MCF 10A (cell line): ENCODE data around the gene PDZD7. TPM values are rescaled to one million over a fixed set of nuclear protein-coding genes. Genes with fewer than 3 reads are reported as not detected.

ENCODE experiments used
- BruUV-seq: library from RNA; stranded (reverse); fragments of 400-500 nt; replicated peaks from 2 replicates; lab custom pipeline; 2021; lab: Mats Ljungman, UMichigan
- CTCF ChIA-PET: fragments of 300-600 bp; sonication (Branson Sonifier 250); formaldehyde crosslinking; extraction: SDS; loops from one replicate; lab custom pipeline; 2021; ENCODE audit warnings: antibody characterized with exemption, inconsistent platforms; lab: Yijun Ruan, JAX
- POLR2A ChIA-PET: fragments of 300-600, 350-650 bp; sonication (Branson Sonifier 250); formaldehyde crosslinking; extraction: SDS; loops from one replicate; lab custom pipeline; 2020; ENCODE audit warnings: antibody characterized with exemption, inconsistent platforms; lab: Yijun Ruan, JAX
- DNase-seq: peaks from one replicate; pipeline ENCODE4 v3.0.0-alpha.2; 2018; ENCODE audit not compliant: unreplicated experiment
- H3K27ac Mint-ChIP-seq: one replicate; pipeline ENCODE4 v1.8.0; 2022; ENCODE audit warnings: mild to moderate bottlenecking, low read depth, mixed read lengths; ENCODE audit not compliant: unreplicated experiment
- H3K27me3 Mint-ChIP-seq: one replicate; pipeline ENCODE4 v1.8.0; 2022; ENCODE audit warnings: mixed read lengths; ENCODE audit not compliant: insufficient read depth, unreplicated experiment
- H3K36me3 Mint-ChIP-seq: one replicate; pipeline ENCODE4 v1.8.0; 2022; ENCODE audit warnings: mild to moderate bottlenecking, moderate library complexity, mixed read lengths; ENCODE audit not compliant: insufficient read depth, unreplicated experiment
- H3K4me1 Mint-ChIP-seq: one replicate; pipeline ENCODE4 v1.8.0; 2022; ENCODE audit warnings: mixed read lengths; ENCODE audit not compliant: insufficient read depth, unreplicated experiment
- H3K4me3 Mint-ChIP-seq: one replicate; pipeline ENCODE4 v1.8.0; 2022; ENCODE audit warnings: mild to moderate bottlenecking, moderate library complexity, mixed read lengths; ENCODE audit not compliant: unreplicated experiment
- H3K9me3 Mint-ChIP-seq: one replicate; pipeline ENCODE4 v1.8.0; 2022; ENCODE audit warnings: mixed read lengths; ENCODE audit not compliant: unreplicated experiment
- CTCF ChIP-seq: fragments of 200-600 bp; IDR thresholded peaks from one replicate; pipeline ENCODE4 v1.8.0; 2022; ENCODE audit warnings: antibody characterized with exemption, mild to moderate bottlenecking; ENCODE audit not compliant: unreplicated experiment
- intact Hi-C: fragments of 100-400 bp; cut with micrococcal nuclease; formaldehyde crosslinking; loops from 2 replicates; pipeline ENCODE4 v1.14.1; 2022
- total RNA-seq: library from RNA; stranded (reverse); gene quantifications from 2 replicates; pipeline ENCODE4 v1.2.3, GENCODE V29; 2022

Gene PDZD7
- total RNA-seq, 1 experiment from 2014 or later = 0.58 TPM

- intact Hi-C loops = loop anchor here (1.0 kb wide), 2 partner anchors 8 to 82 kb away; no protein-coding TSS in a partner anchor
- peaks cover 5% of the 10 kb centered on the region for H3K36me3 Mint-ChIP-seq
- H3K27me3 Mint-ChIP-seq = no peaks in the 10 kb centered on the region
- TSS peak; percentile 66 for BruUV-seq
- no peaks in the 10 kb centered on the region for H3K9me3 Mint-ChIP-seq
- ChIA-PET POLR2A (interaction anchor here (0.6 to 3.0 kb wide), 9 partner anchors 8 to 1438 kb away, joined by 3 to 36 read pairs (median 4); partner anchors contain the start of genes PDZD7 and SFXN3), CTCF (interaction anchor here (0.5 to 13.2 kb wide), 16 partner anchors 7 to 1145 kb away, joined by 3 to 234 read pairs (median 6); no protein-coding TSS in a partner anchor)
- peak; percentile 98 for DNase-seq
- peak; percentile 84 for TF ChIP-seq CTCF
- peak overlapping the region; percentile 95 for H3K4me3 Mint-ChIP-seq
- peak overlapping the region; percentile 97 for H3K27ac Mint-ChIP-seq
- peaks cover 20% of the 10 kb centered on the region for H3K4me1 Mint-ChIP-seq
These were observed 29.4 kb upstream of the PDZD7 start for GRCh38 chr10:101060036-101060950.

GRCh38 chr10:101056365-101057151, 25.6 kb upstream of the PDZD7 start:
- ChIA-PET POLR2A (interaction anchor here (0.5 to 5.9 kb wide), 7 partner anchors 11 to 1930 kb away, joined by 3 to 71 read pairs (median 3); no protein-coding TSS in a partner anchor), CTCF (interaction anchor here (1.0 to 13.2 kb wide), 5 partner anchors 11 to 39 kb away, joined by 3 to 234 read pairs (median 5); no protein-coding TSS in a partner anchor)
- intact Hi-C loops = no loop called here
- peaks cover 17% of the 10 kb centered on the region for H3K4me1 Mint-ChIP-seq
- BruUV-seq = no TSS peak
- no peak overlapping the region for H3K4me3 Mint-ChIP-seq
- DNase-seq = no peak
- no peak for TF ChIP-seq CTCF
- H3K36me3 Mint-ChIP-seq = no peaks in the 10 kb centered on the region
- no peaks in the 10 kb centered on the region for H3K27me3 Mint-ChIP-seq
- H3K27ac Mint-ChIP-seq = peak overlapping the region; percentile 50
- no peaks in the 10 kb centered on the region for H3K9me3 Mint-ChIP-seq

- ChIA-PET CTCF (interaction anchor here (0.6 to 13.2 kb wide), 8 partner anchors 12 to 87 kb away, joined by 3 to 234 read pairs (median 4); no protein-coding TSS in a partner anchor), POLR2A (interaction anchor here (0.6 to 5.9 kb wide), 4 partner anchors 11 to 520 kb away, joined by 3 to 71 read pairs (median 8); partner anchors contain the start of gene HIF1AN)
- Mint-ChIP-seq H3K4me3 (no peak overlapping the region), H3K36me3 (no peaks in the 10 kb centered on the region), H3K4me1 (peaks cover 16% of the 10 kb centered on the region), H3K27ac (no peak overlapping the region), H3K27me3 (no peaks in the 10 kb centered on the region), H3K9me3 (no peaks in the 10 kb centered on the region)
- no TSS peak for BruUV-seq
- TF ChIP-seq CTCF = peak; percentile 11
- DNase-seq = no peak
- intact Hi-C loops = no loop called here
These were observed 24.5 kb upstream of the PDZD7 start for GRCh38 chr10:101055411-101055810.
